ENCODE data around the gene DLGAP1.

GRCh38 chr18:4319738-4320677, 135.1 kb downstream of the DLGAP1 start:
- TF ChIP-seq, protein P1, sequence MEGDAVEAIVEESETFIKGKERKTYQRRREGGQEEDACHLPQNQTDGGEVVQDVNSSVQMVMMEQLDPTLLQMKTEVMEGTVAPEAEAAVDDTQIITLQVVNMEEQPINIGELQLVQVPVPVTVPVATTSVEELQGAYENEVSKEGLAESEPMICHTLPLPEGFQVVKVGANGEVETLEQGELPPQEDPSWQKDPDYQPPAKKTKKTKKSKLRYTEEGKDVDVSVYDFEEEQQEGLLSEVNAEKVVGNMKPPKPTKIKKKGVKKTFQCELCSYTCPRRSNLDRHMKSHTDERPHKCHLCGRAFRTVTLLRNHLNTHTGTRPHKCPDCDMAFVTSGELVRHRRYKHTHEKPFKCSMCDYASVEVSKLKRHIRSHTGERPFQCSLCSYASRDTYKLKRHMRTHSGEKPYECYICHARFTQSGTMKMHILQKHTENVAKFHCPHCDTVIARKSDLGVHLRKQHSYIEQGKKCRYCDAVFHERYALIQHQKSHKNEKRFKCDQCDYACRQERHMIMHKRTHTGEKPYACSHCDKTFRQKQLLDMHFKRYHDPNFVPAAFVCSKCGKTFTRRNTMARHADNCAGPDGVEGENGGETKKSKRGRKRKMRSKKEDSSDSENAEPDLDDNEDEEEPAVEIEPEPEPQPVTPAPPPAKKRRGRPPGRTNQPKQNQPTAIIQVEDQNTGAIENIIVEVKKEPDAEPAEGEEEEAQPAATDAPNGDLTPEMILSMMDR (IDR thresholded peaks at IDR 0.05), result no peak
- TF ChIP-seq POLR2A (IDR thresholded peaks at IDR 0.05), result no peak
